22Rv1 (cell line): ENCODE measurements around the gene KRT34.

Experiments used
- ZFX ChIP-seq: fragments of 450-650 bp; IDR thresholded peaks from 2 replicates; pipeline ENCODE4 v1.6.1; 2017; ENCODE audit warnings: antibody characterized with exemption, borderline replicate concordance
- TF ChIP-seq, protein P1 (sequence below): fragments of 450-650 bp; IDR thresholded peaks from 2 replicates; pipeline ENCODE4 v1.5.1; 2017; ENCODE audit warnings: mild to moderate bottlenecking

DNA sequence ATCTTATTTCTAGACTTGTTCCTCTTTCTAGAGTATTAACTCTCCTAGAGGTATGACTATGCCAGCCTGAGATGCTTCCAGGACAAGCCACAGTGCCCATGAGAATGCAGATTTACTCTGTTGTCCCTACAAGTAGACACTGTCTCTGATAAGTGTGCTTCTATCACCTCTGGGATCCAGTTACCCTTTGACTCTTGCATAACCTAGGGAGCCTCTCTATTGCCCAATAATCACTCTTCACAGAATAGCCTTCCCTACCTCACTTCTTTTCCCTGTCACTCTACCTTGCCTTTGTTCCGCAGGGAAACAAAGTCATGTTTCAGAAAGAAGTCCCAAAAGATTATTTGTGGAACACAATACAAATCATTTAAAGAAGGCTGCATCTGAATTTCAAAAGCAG is 1.6 kb upstream of the KRT34 start:
- TF ChIP-seq, protein P1, sequence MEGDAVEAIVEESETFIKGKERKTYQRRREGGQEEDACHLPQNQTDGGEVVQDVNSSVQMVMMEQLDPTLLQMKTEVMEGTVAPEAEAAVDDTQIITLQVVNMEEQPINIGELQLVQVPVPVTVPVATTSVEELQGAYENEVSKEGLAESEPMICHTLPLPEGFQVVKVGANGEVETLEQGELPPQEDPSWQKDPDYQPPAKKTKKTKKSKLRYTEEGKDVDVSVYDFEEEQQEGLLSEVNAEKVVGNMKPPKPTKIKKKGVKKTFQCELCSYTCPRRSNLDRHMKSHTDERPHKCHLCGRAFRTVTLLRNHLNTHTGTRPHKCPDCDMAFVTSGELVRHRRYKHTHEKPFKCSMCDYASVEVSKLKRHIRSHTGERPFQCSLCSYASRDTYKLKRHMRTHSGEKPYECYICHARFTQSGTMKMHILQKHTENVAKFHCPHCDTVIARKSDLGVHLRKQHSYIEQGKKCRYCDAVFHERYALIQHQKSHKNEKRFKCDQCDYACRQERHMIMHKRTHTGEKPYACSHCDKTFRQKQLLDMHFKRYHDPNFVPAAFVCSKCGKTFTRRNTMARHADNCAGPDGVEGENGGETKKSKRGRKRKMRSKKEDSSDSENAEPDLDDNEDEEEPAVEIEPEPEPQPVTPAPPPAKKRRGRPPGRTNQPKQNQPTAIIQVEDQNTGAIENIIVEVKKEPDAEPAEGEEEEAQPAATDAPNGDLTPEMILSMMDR, result no peak
- TF ChIP-seq ZFX, result no peak
